GM12878 (cell line): ENCODE results near the gene GALR3. TPM values are rescaled to one million over a fixed set of nuclear protein-coding genes. Genes with fewer than 3 reads are reported as not detected.

Experiments
- BACH1 ChIP-seq: fragments of 450-650 bp; IDR thresholded peaks from 2 replicates; pipeline ENCODE4 v1.6.1; 2017; ENCODE audit warnings: mild to moderate bottlenecking, borderline replicate concordance
- BCL11A ChIP-seq: IDR thresholded peaks from 2 replicates; pipeline ENCODE4 v1.6.1; 2011; ENCODE audit warnings: low read depth, low read length
- FOXM1 ChIP-seq: IDR thresholded peaks from 2 replicates; pipeline ENCODE4 v1.6.1; 2012; ENCODE audit warnings: low read depth, mild to moderate bottlenecking, inconsistent platforms, low read length, moderate library complexity
- HDAC2 ChIP-seq: fragments of 200-600 bp; sonication (generic); IDR thresholded peaks from 2 replicates; pipeline ENCODE4 v1.6.1; 2017
- MEF2A ChIP-seq: IDR thresholded peaks from 2 replicates; pipeline ENCODE4 v1.6.1; 2011; ENCODE audit warnings: low read depth, mild to moderate bottlenecking, low read length, moderate library complexity; ENCODE audit not compliant: insufficient read depth
- PRDM15 ChIP-seq: fragments of 450-650 bp; formaldehyde crosslinking; IDR thresholded peaks from 2 replicates; pipeline ENCODE4 v1.4.0; 2020; ENCODE audit warnings: mild to moderate bottlenecking, moderate library complexity
- RAD21 ChIP-seq: IDR thresholded peaks from 2 replicates; pipeline ENCODE4 v1.6.1; 2011; ENCODE audit warnings: mild to moderate bottlenecking, low read depth, low read length, moderate library complexity; ENCODE audit not compliant: insufficient read depth
- YY1 ChIP-seq: IDR thresholded peaks from 2 replicates; pipeline ENCODE4 v1.6.1; 2011; ENCODE audit warnings: low read depth, mild to moderate bottlenecking, low read length
- ZBTB11 ChIP-seq: fragments of 450-650 bp; formaldehyde crosslinking; IDR thresholded peaks from 2 replicates; pipeline ENCODE4 v1.5.0; 2022; ENCODE audit warnings: mild to moderate bottlenecking, missing genetic modification characterization
- polyA plus RNA-seq, 11 experiments: library from polyadenylated mRNA; depleted of rRNA in 4 of 11; unstranded in 6 of 11; stranded (reverse) in 5 of 11; fragments of >200 nt; fragmentation: Nextera tagmentation in 4 of 11; fragmentation: Illumina TruSeq in 1 of 11; extraction: Ambion mirVana in 4 of 11; extraction: Trizol in 1 of 11; gene quantifications; 1 replicate in 1 of 11; 2 replicates in 10 of 11; pipeline versions ENCODE4 v1.2.1 to v1.2.3, GENCODE V29; 2011 to 2016; ENCODE audit warnings: inconsistent platforms in 2 of 11, missing spikeins in 2 of 11, low read depth in 1 of 11
- total RNA-seq, 4 experiments: library from RNA; depleted of rRNA in 3 of 4; stranded (reverse); fragments of >200 nt in 3 of 4; fragmentation: Illumina TruSeq in 1 of 4; extraction: Trizol in 1 of 4; gene quantifications; 2 replicates each; pipeline versions ENCODE4 v1.2.1 to v1.2.3, GENCODE V29; 2013 to 2021
- TF ChIP-seq, protein P1 (sequence below): fragments of 450-650 bp; formaldehyde crosslinking; IDR thresholded peaks from 2 replicates; pipeline ENCODE4 v1.4.0; 2022; ENCODE audit warnings: mild to moderate bottlenecking, moderate library complexity

GALR3 gene
- total and polyA plus RNA-seq, 10 of the 15 experiments (the other 5 are each of a cell fraction or from before 2014, with no cell fraction given) = not detected

DNA sequence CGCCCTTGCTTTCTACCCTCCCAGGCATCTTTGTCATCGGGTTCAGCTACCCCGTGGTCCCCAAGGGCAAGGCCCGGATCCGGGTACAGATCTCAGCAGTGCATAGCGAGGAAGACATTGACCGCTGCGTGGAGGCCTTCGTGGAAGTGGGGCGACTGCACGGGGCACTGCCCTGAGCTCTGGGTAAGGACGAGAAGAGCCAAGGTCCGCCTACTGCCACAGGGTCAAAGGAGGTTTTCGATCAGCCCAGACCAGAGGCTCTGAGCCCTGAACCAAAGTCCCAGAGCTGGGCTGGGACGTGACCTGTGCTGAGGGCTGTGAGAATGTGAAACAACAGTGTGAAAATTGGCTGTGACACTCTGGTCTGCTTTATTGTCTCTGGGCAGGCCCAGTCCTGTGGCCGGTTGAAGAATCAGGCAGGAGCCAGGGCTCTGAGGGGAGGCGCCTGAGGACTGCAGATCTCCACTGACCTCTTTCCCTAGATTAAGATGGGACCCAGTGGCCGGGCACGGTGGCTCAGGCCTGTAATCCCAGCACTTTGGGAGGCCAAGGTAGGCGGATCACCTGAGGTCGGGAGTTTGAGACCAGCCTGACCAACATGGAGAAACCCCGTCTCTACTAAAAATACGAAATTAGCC lies 6.5 kb upstream of the GALR3 start (continued):
- TF ChIP-seq ZBTB11 (CRISPR knock-in tag) = no peak
- TF ChIP-seq YY1 = no peak
- no peak for TF ChIP-seq PRDM15 (CRISPR knock-in tag)
- TF ChIP-seq RAD21 = no peak
- no peak for TF ChIP-seq BACH1
- TF ChIP-seq HDAC2 = no peak
- TF ChIP-seq, protein P1, sequence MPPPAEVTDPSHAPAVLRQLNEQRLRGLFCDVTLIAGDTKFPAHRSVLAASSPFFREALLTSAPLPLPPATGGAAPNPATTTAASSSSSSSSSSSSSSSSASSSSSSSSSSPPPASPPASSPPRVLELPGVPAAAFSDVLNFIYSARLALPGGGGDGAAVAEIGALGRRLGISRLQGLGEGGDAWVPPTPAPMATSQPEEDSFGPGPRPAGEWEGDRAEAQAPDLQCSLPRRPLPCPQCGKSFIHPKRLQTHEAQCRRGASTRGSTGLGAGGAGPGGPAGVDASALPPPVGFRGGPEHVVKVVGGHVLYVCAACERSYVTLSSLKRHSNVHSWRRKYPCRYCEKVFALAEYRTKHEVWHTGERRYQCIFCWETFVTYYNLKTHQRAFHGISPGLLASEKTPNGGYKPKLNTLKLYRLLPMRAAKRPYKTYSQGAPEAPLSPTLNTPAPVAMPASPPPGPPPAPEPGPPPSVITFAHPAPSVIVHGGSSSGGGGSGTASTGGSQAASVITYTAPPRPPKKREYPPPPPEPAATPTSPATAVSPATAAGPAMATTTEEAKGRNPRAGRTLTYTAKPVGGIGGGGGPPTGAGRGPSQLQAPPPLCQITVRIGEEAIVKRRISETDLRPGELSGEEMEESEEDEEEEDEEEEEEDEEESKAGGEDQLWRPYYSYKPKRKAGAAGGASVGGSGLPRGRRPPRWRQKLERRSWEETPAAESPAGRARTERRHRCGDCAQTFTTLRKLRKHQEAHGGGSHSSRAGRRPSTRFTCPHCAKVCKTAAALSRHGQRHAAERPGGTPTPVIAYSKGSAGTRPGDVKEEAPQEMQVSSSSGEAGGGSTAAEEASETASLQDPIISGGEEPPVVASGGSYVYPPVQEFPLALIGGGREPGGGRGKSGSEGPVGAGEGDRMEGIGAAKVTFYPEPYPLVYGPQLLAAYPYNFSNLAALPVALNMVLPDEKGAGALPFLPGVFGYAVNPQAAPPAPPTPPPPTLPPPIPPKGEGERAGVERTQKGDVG (CRISPR knock-in tag) = no peak
- TF ChIP-seq FOXM1 = no peak
- TF ChIP-seq BCL11A = no peak
- TF ChIP-seq MEF2A = no peak
